GM18508 (cell line): ENCODE results near the gene CTAGE15.
"Not testable (repeated sequence)": the region's sequence is repeated elsewhere in the genome, so short reads cannot be mapped to it uniquely, and the experiment has no call there.

Experiments
- ATAC-seq: cut with Tn5 transposase; IDR thresholded peaks from one replicate; pipeline ENCODE4 v1.9.1; 2021; ENCODE audit warnings: moderate number of reproducible peaks; ENCODE audit not compliant: insufficient read depth, unreplicated experiment

CTAGE15 gene, protein sequence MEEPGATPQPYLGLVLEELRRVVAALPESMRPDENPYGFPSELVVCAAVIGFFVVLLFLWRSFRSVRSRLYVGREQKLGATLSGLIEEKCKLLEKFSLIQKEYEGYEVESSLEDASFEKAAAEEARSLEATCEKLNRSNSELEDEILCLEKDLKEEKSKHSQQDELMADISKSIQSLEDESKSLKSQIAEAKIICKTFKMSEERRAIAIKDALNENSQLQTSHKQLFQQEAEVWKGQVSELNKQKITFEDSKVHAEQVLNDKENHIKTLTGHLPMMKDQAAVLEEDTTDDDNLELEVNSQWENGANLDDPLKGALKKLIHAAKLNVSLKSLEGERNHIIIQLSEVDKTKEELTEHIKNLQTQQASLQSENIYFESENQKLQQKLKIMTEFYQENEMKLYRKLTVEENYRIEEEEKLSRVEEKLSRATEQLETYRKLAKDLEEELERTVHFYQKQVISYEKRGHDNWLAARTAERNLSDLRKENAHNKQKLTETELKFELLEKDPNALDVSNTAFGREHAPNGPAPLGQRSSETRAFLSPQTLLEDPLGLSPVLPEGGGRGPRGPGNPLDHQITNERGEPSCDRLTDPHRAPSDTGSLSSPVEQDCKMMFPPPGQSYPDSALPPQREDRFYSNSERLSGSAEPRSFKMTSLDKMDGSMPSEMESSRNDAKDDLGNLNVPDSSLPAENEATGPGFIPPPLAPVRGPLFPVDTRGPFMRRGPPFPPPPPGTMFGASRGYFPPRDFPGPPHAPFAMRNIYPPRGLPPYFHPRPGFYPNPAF

DNA sequence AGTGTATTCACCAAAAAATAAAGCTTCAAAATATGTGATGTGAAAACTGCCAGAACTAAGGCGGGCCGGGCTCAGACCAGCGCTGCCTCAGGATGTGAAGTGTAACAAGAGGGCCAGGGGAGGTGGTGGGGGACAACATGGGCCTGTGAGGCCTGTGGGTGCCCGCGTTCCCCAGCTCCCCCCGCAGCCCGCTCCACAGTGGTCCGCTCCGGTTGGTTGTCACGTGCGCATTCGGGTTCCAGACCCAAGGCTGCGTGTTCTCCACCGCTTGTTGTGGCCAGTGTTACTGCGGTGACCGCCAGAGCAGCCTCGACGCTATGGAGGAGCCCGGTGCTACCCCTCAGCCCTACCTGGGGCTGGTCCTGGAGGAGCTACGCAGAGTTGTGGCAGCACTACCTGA, at the start of gene CTAGE15:
TSS of gene CTAGE15 (plus strand) at position 301 of the 400 bp plus-strand sequence. CDS start at position 318, 17 bp downstream.
- not testable (repeated sequence) for ATAC-seq

DNA sequence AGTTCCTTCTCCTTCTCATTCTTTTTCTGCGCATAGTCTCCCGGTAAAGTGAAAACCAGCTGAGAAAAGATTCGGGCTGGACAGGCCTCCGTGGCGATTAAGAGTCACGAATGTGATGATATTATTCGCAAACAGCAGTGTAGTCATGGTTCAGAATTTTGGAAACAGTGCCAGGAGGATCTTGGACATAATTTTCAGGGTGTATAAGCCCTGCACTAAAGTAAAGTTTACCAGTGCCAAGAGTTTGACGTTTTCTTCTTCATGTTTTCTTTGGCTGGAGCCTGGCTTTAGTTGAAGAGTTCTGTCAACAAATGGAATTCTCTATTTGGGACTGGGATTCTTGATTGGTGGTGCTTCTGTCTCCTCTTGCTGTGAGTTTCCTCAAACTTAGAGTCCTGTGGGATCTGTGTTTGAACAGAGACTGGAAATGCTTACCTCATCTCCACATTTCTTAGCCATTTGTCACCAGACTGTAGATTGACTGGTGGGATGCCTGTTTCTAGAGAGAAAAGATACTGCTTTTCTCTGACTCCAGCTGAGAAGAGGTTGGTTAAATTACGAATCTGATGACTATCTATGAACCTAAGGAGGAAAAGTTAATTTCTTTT, 49.2 kb upstream of the CTAGE15 start:
- ATAC-seq = not testable (repeated sequence)

DNA sequence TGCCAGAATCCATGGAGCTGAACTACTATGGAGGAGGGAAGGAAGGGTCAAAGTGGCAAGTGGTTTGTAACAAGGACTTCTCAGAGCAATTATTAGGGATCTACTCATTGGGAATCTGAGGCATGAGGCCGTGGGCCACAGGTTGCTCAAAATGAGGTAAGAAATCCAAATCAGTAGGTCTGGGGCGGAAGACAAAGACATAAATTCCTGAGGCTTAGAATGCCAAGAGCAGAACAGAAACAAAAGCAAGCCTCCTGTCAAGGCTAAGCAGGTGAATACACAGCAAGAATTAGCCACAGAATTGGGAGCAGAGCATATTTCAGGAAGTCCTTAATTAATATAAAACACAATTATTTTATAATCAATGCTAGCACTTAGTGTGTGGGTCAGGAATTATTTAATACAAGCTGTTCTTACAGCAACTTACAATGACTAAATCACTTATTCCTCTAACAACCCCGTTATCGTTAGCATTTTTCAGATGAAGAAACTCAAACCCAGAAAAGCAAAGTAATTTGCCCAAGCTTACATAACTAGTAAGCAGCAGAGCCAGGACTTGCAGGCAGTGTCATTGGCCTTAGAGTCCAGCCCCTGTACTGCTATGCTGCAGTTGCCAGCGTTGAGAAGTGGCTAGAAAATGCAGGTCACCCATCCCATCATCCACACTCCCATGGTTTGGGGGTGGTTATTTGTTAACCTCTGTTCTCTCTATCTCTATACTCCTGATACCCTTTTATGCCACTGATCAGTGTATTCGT, 40.3 kb upstream of the CTAGE15 start:
- ATAC-seq = not testable (repeated sequence)

DNA sequence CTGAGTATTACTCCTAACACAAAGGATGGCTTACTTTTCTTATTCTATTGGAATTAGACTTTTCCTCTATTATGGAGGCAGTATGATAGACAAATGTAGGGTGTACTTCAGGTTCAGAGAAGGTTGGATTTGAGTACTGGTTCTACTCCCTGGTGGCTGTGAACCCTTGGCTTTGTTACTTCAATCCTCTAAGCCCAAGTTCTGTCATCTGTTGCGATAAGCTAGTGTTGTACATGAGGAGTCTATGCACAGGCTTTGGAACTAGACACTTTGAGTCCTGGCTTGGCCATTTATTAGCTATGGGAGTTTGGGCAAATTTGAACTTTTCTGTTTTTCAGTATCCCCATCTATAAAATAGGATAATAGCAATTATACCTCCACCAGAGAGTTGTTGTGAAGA, 39.7 kb upstream of the CTAGE15 start:
- ATAC-seq = not testable (repeated sequence)

DNA sequence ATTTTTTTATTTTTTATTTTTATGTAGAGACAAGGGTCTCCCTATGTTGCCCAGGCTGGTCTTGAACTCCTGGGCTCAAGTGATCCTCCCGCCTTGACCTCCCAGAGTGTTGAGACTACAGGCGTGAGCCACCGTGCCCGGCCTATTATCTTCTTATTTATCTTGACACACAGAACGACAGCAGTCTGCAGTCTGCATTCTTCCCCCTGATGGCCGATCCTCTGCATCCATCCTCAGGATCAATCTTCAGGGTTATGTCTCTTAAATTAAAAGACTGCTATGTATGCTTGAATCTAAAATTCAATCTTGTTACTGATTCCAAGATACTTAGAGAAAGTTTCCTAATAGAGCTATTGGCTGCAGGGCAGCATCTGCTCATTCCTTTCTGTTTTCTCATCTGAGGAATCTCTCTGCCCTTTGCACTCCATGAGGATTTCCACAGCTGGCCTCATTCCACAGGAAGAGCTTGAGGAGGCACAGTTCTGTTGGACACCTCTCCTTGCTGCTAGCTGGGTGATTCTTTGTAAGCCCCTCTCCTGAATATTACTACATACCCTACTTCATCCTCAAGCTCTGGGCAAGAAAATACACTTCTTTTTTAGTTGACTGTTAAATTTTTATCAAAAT, 38.3 kb upstream of the CTAGE15 start:
- not testable (repeated sequence) for ATAC-seq

DNA sequence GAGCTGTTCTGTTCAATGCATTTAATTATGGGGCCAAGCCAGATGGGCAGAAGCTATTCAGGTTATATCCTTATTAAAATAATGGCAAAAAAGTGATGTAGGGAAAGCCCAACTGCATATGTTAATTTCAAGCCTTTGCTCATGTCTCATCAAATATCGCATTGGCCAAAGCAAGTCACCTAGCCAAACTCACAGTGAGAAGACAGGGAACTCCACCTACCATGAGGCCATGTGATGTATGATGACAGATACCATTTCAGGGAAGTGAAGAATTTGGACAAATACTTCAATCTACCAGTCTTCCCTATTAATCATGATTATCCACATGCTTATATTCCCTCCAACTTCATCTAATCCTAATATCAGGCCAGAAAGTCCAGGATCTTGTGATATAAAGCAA, 35.2 kb upstream of the CTAGE15 start:
- ATAC-seq = not testable (repeated sequence)

DNA sequence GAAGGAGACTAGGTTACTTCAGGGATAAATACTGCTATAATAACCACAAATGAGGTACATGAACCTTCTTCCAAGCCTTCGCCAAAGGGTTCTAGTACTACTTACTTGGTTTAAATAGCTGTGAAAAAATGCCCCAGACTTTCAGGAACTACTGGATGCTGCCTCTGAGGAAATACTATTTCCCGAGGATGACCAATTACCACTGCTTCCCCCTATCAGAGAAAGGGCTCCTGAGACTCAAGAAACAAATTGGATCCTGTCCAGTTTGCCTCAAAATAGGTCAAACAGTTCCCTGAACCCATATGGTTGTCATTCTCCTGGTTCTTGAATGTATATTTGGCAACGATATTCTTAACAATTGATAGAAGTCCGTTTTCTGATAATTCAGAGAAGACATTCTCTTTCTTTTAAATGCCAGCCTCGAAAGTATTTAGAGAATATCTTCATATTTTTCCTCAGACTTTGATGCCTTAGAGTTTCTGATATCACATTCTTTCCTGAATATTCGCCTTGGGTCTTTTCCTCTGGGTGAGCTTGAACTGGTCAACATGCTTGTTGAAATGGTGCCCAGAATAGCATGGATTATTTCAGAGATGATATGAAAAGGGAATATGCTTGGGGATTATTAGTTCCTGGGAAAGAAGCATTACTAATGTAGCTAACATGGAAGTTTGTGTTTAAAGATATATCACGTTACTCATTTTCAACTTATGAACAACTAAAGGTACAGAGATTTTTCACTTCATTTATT, 28.1 kb upstream of the CTAGE15 start:
- ATAC-seq = not testable (repeated sequence)

DNA sequence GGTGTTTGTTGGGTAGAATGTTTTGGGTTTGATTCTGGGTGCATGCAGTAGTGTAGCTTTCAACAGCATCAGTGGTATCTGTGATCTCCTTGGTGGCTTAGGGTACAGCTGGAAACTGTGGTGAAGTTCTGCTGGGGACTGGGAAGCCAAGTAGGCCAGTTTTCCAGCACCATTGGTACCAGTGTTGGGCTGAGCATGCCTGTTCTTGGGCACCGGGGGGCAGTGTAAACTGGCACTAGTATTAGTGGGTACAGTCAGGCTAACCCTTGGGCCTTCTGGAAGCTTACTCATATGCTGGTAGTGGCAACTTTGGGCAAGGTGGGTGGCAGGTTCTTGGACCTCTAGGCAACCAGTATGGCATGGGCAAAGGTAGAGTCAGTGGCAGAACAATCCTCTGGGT, 15.6 kb upstream of the CTAGE15 start:
- ATAC-seq = not testable (repeated sequence)

DNA sequence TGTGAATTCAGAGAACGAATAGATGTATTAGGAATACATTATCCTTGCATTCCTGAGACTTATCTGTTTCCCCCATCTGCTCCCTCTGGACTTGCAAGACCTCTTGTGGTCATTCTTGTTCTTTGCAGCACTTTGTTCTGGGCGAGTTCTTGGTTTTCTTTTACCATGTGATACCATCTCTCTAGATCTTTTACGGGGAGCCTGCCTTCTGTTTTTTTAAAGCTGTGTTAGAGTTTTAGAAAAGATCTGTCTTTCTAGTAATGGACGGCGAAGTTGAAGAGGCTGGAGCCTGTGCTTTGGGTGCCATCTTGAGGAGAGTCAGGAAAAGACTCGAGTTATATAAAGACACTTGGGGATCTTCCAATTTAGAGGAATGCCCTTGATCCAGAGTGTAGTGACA, 8.3 kb upstream of the CTAGE15 start:
- not testable (repeated sequence) for ATAC-seq

DNA sequence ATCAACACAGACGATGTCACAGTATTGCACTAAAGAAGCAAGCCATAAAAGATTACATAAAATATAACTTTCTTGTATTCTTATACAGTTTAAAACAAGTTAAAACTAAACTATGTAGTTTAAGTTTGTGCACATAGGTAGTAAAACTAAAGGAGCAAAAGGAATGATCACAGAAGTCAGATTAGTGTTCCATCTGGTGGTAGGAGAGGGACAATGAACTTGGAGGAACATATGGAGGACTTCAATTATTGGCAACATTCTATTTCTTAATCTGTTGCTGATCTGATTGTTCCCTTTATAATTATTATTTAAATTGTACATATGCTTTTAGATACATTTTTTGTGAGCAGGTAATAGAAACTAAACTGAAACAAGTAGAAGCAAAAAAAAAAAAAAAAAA, 5.6 kb upstream of the CTAGE15 start:
- not testable (repeated sequence) for ATAC-seq

DNA sequence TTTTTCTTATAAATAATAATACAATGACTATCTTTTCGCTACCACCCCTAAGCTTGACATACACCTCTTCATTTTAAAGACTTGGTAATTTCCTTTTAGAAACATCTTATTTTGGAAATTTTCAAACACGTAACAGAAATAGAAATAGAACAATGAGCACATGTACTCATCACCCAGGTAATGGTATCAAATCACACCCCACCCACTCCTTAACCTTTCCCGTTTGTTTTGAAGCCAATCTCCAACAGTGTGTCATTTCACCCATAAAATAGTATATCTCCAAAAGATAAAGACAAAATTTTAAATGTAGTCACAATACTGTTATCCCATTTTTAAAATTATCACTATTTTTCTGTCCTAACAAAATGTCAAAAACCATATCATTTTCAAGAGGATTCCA, 16.6 kb downstream of the CTAGE15 start:
- ATAC-seq = not testable (repeated sequence)

DNA sequence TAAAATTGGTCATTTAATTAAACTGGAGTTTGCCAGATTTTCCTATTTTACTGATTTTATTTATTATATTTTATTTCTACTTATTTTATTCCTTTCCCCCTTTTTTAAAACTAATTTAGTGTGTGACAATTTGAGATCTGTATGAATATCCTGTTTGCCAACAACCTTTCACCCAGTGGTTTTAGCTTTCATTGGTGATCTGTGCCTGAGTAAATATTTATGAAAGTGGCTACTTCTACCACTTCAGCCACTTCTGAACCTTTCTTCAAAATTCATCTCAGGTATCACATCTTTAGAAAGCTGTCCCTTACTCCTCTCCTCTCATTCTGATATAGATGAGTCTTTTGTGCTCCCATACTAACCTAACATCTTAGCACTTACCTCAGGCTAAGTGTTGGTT, 18.3 kb downstream of the CTAGE15 start:
- not testable (repeated sequence) for ATAC-seq

DNA sequence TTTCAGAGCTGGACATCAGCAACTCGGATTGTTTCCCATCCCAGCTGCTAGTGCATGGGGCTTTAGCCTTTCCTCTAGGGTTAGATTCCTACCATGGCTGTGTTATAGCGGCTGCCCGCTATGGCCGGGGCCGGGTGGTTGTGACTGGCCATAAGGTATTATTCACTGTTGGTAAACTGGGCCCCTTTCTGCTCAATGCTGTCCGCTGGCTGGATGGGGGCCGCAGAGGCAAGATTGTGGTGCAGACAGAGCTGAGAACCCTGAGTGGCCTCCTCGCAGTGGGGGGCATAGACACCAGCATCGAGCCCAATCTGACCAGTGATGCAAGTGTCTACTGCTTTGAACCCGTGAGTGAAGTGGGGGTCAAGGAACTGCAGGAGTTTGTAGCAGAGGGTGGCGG, 26.5 kb downstream of the CTAGE15 start:
- ATAC-seq = not testable (repeated sequence)

DNA sequence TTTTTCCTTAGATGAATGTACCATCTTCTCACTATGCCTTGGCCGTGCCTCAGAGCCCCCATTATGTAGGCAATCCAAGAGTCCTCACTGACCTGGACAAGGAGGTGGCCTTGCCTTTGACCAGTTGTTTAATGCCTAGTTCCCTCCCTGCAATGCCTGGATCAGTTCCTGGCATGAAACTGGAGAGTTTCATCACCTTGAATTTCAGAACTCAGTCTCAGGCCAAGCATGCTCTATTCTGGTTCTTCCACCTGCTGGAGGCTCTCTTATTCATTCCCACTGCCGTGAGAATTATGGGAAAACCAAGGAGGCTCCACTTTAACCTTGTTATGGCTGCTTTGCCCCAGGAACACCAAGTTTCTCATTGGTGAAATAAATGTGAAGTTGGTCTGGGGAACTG, 31.9 kb downstream of the CTAGE15 start:
- ATAC-seq = not testable (repeated sequence)

DNA sequence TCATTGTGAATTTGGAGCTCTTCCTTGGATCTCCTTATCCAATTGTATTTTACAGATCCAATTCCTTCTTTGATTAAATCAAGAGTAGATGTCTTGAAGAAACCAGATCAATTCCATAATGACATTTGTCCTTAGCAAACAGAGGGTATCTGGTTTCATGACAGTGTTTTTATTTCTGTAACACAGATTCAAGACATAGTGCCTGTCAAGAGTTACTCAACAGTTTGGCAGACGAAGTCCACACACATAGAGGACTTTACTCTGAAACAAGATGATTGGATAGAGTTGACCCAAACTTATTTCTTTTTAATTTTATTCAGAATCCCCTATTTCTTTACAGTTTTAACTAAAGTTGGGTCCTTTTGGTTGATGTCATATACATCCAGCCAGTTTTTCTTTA, 34.5 kb downstream of the CTAGE15 start:
- ATAC-seq = not testable (repeated sequence)

DNA sequence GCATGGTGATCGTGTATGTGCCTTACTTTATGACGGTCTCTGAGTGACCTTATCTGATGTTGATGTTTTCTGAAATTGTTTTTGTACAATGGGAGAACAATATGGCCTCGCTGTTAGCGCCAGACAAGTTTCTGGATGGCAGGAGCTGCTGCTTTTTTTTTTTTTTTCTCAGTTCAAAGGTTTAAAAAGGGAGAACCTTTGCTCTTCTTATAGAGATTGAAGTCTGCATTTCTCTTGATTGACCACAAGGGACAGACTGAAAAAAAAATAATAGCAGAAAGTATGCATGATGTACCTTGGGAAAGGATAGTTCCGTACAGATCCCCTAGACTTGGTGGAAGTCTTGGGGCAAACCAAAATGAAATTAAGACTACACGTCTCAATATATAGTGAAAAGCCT, 43.9 kb downstream of the CTAGE15 start:
- not testable (repeated sequence) for ATAC-seq

DNA sequence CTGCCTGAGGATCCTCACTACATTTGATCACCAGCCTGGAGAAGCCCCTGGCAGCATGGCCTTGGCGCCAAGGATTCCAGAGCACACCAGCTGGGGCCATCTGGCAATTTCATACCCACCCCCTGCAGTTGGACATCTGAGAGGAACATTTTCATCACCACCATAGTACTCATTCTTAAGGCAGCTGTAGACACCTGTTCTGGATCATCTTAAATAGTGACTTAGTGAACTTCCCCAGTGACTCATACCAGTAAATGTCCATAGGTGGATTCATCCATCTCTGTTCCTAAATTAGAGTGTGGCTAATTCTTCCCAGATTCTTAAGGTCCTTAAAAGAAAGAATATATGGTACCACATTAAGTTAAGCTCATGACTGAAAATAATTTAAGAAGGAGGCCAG, 45.6 kb downstream of the CTAGE15 start:
- ATAC-seq = not testable (repeated sequence)

DNA sequence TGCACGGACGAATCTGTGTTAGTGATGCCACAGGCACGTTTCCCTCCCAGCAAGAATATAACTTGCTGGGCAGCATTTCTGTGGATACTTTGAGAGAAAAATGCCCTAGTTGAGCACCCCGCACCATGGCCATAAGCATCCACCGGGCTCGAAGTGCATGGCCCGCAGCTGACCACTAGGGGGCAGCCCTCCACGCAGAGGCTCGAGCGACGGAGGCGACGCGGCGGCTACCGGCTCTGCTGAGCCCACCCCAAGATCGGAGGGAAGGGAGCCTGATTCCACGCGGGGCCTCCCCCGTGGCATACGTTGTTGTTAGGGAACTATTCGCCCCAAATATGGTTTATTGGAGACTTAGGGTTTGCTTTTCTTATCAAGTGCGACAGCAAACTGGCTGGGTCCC, 48.5 kb downstream of the CTAGE15 start:
- ATAC-seq = peak; percentile 2

DNA sequence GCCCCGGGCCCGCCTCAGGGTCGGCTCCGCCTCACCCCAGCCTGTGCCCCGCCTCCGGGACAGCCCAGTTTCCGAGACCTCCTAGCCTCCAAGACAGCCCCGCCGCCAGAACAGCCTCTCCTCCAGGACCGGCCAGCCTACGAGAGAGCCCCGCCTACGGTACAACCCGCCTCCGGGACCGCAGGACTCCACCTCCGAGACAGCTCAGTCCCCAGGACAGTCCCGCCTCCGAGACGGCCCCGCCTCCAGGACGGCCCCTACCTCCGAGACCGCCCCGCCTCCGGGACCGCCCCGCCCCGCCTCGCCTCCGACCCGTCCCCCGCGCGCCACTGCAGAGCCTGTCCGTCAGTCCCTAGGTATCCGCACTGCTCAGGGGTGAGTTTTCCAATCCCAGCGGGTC, 49.0 kb downstream of the CTAGE15 start, which contains the start of gene TCAF2:
TSS of gene TCAF2 (plus strand) at position 329 of the 400 bp plus-strand sequence.
- peak; percentile 76 for ATAC-seq
